Measurements from ENCODE around the gene CRYL1.

Gene CRYL1, protein sequence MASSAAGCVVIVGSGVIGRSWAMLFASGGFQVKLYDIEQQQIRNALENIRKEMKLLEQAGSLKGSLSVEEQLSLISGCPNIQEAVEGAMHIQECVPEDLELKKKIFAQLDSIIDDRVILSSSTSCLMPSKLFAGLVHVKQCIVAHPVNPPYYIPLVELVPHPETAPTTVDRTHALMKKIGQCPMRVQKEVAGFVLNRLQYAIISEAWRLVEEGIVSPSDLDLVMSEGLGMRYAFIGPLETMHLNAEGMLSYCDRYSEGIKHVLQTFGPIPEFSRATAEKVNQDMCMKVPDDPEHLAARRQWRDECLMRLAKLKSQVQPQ

DNA sequence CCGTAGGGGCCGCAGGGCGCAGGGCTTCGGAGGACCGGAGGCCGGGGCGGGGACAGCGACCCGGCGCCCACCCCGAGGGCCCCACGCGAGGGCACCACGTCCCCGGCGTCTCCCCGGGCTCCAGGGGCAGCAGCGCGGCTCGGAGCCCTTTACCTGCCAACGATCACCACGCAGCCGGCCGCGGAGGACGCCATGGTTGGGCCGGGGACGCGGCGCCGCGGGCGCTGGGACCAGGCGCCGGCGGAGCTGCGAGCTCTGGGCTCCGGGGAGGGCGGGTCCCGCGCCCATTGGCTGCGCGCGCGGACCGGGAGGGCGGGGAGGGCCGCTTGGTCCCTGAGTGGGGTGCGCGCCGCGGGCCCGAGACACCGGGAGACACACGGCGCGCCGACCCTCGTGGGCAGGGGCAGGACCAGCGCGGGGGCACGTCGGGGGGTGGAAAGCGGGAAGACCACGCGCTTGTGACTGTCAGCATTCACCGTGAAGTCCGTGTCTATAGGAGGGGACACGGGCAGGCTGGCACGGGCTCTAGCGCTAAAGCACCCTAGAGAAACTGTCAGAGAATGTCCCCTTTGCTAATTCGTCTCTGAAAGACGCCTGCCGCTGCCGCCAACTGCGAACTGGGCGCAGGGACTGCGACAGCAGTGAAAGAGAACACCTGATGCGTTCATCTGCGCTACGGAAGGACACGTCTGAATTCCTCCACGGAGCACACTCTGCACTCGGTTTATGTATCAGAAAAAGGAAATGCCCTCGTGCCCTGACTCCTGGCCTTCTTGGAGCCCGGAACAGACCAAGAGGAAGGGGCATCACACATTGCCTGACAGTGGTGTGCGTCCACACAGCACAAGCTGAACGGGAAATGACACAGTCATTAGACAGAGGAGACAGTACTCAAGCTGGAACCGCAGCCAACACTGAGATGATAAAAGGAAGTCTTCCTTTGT lies at the start of gene CRYL1:
TSS of gene CRYL1 (minus strand) at position 257 of the 944 bp plus-strand sequence. CDS start at position 194, 63 bp downstream.
- DNase-seq (ENCODE audit: low read depth in 2 of 2), result peak; percentile 30 to 64

DNA sequence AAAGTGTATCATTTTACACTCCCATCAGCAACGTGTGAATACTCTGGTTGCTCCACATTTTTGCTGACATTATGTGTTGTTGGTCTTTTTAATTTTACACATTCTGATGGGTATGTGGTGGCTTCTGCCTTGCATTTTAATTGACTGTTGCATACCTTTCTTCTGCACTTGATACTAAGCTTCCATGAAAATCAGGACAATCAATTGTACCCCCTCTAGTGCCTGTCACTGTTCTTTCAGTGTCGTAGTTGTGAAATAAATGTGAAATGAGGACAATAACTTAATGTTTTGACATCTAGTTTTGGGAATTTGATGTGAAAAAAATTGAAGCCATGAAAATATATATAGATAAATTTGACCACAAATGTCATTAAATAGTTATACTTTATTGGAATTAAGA lies 48.0 kb upstream of the CRYL1 start:
- no peak for DNase-seq (ENCODE audit: low read depth in 2 of 2)

DNA sequence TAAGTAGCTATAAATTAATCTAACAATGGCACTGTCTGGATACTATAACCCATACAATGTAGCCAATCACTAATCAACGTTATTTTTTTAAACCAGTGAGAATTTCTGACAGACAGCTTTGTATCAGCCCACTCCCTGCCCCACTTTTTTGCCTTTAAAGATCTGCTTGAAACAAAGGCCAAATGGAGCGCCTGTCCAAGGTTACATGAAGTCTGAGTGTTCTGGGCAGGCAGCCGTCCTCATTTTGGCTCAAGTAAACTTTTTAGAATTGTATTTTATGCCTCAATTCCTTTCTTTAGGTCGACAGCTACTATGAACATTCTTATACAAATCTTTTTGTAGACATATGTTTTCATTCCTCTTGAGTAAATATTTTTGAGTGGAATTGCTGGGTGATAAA lies 47.5 kb upstream of the CRYL1 start:
- DNase-seq (ENCODE audit: low read depth in 2 of 2), result no peak

DNA sequence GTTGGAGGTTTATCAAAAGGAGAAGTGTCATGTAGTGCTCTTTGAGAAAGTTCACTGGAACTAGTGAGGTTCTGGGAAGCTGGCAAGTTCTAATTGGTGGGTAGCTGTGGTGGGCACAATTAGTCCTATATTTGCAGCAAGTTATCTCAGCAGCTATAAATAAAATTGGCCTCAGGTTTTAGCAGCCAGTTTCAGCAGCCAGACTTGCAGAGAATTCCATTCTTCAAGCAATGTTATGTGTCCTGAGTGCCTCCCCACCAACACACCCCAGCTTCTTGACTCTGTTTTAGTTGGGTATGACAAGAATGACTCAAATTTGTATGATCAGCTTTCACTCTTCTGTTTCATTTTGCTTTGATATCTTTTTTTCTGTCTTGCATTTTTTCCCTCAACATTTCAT lies 46.0 kb upstream of the CRYL1 start:
- no peak for DNase-seq (ENCODE audit: low read depth in 2 of 2)

DNA sequence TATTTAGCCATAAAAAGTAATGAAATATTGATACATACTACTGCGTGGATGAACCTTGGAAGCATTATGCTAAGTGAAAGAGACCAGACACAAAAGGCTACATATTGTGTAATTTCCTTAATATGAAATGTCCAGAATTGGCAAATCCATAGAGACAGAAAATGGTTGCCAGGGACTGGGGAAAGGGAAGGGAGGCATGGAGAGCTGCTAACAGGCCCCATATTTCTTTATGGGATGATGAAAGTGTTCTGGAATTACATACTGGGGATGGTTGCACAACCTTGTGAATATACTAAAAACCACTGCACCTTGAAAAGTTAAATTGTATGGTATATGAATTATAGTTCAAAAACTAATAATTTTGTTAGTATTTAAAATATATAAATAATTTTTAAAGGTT lies 44.9 kb upstream of the CRYL1 start:
- no peak for DNase-seq (ENCODE audit: low read depth in 2 of 2)

DNA sequence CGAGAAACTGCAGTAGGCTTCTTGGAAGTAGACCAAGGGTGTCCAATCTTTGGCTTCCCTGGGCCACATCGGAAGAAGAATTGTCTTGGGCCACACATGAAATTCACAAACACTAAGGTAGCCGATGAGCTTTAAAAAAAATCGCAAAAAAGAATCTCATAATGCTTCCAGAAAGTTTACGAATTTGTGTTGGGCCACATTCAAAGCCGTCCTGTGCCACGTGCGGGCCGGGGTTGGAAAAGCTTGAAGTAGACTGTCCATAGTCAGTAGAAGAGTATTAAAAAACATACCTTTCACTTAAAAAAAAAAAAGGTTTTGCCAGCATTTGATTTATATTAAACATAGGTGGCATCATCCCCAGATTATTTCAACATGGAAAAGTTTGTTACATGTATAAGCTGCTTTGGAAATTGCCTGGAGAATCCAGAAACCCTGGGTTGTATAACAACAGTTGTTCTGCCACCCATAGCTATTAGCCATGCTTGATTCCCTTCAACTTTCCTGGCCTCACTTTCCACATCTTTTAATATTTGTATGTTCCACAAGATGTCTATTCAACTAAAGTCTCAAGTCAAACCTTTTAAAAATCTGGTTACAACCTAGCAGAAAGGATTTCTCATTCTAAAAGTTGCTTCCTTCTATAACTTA lies 42.3 kb upstream of the CRYL1 start:
- no peak for DNase-seq (ENCODE audit: low read depth in 2 of 2)

DNA sequence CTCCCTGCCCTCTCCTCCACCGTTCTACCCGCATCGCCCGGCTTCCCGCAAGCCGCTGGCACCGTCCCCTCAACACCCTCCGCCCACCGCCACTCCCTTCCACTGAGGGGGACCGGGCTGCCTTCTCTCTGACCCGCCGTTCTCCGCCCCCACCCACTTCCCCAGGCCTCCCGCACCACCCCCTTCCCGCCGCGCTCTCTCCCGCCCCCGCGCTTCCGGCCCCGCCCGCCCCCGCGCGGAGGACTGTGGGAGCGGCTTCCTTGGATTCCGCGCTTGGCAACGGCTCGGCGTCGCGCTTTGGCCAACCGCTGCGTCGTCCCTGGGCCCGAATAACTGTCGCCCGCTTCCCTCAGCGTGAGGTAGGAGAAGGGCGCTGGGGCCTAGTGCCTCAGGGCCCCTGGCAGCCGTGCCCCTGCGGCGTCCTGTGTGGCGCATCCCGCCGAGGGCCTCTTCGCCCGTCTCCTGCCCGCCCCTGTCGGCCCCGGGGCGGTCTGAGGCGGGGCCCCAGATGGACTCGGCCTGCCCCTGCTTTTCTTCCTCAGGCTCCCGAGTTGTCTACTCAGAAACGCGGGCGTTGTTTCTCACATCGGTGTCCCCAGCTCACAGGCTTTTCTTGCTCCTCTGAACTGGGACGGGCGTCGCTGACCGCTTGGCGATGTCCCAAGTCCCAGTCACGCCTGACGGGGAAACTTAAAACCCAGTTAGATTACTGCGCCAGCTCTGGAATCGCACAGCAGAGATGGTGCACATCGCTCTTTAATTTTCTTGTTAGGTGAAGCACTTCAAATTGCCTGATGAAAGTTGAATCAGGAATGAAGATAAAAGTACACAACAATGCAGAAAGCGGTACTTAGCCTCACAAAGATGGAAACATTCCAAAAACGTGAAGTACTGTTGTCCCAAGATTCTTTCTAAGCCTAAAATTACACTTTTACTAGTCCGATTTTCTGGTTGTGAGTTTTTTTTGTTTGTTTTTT lies 41.5 kb upstream of the CRYL1 start, which contains the start of gene IFT88:
TSS of gene IFT88 (plus strand) at position 260 of the 977 bp plus-strand sequence. CDS start 7,229 bp downstream, outside the sequence.
- DNase-seq (ENCODE audit: low read depth in 2 of 2), result peak; percentile 61 to 70

DNA sequence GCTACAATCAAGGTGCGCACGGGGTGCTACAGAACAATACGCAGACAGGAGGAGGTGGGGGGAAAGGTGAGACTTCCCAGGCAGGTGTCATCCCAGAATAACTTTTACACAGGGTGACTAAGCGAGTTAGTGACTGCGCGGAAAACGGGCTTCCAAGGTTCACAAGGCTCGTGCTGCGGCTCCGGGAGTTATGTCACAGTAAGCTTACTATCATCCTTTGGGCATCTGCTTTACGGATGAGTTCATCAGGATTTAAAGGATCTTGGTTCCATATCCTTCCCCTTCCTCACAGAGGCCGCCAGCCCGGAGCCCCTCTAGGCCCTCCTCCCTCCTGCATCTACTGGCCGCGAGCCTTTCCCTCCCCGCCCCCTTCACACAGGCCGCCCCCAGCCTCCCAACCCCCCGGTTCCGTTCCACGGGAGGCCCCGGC lies 40.8 kb upstream of the CRYL1 start:
- peak; percentile 2 to 16 for DNase-seq (ENCODE audit: low read depth in 2 of 2)

DNA sequence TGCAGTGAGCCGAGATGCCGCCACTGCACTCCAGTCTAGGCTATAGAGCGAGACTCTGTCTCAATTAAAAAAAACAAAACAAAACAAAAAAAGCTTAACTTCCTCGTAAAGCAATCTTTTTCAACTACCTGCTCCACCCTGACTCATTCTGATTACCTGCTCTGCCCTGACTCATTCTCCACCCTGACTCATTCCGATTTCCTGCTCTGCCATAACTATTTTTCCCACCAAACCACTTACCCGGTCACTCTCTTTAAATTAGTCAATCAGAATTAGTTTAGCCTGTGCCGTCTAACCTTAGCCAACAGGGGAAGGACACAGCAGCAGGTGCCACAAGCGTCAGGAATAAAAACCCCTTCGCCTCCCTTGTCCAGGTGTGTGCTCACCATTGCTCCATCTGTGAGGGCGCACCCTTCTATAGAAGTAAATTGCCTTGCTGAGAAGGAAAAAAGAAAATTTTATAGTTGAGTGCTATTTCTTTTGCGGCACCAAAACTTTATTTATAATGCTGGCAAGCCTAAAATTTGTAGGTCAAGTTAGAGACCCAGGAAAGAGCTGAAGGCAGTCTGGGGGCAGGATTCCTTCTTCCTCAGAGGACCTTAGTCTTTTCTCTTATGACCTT lies 39.6 kb upstream of the CRYL1 start:
- DNase-seq (ENCODE audit: low read depth in 2 of 2), result no peak

DNA sequence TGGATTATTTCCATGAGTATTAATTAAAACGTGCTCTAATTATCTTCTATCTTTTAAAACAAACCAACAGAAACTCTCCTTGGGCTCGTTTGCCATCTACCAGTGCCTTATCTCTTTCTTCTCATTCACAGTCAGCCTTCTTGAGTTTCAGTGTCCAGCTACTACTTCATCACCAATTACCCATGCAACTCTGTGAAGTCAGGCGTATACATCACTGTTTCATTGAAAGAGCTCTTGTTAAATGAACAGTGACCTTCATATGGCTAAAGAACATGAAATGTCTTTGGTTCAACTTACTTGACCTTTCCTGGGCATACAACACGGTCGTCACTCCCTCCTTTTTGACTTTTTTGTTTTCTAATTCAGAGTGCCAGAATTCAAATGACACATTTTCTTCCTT lies 36.1 kb upstream of the CRYL1 start:
- no peak for DNase-seq (ENCODE audit: low read depth in 2 of 2)

DNA sequence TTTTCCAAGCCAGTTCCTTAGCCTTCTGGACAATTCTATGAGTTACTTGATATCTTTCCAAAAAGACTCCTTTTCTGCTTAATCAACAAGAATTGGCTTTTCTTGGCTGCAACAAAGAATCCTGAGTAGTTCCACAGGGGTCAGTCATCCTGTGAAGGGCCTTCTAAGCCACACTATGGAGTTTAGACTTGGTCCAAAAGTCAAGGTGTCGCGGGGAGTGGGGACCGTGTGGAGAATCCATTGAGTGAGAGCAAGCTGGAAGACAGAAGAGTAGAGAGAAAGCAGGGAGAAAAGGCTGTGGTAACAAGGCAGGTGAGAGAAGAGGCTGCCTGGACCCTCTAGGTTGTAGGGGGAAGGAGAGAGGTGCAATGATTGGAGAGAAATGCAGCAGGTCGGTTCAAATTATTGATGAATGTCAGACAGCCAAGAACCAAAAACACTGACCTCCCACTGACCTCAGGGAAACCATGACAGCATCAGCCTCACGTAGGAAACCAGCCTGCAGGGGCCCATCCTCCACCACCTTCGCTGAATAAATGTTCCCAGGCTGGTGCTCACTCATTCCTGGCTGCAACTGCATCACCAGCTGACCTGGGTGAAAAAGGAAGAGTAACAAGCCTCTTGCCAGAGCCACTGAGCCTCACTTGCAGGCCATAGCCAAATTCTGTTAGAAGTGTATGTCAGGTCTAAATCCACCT lies 34.2 kb upstream of the CRYL1 start:
- no peak for DNase-seq (ENCODE audit: low read depth in 2 of 2)

DNA sequence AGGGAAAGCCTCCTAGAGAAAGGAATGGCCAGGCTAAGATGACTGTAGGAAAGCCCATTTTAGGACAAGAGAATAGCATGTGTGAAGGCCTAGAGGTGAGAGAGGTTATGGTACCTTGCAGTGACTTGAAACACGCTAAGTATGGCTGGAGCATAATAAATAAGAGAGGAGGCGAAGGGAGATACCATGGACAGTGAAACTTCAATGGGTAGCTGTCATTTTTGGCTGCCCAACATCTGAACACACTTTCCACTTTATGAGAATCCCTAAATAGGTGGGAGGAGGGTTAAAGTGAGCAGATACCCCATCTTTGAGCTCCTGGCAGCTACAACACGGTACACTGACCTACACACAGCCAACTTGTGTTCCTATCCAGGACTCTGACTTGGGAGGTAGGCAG lies 33.3 kb upstream of the CRYL1 start:
- DNase-seq (ENCODE audit: low read depth in 2 of 2), result no peak

DNA sequence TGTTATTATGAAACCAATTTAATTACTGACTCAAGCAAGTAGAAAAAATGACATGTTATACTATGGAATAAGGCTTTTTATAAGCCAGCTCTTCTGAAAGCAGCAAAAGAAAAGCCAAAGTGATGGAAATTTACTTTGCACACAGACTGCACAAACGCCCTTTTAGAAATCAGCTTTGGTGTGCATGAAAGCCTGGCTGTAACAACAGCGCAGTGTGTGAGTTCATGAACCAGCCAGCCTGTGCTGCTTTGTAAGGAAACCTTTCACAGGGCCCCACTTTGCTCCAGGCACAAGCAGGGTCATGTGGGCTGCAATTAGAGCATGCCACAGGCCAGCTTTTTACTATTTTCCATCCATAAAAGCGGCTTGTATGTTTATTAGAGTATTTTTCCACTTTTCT lies 27.7 kb upstream of the CRYL1 start:
- DNase-seq (ENCODE audit: low read depth in 2 of 2), result no peak

DNA sequence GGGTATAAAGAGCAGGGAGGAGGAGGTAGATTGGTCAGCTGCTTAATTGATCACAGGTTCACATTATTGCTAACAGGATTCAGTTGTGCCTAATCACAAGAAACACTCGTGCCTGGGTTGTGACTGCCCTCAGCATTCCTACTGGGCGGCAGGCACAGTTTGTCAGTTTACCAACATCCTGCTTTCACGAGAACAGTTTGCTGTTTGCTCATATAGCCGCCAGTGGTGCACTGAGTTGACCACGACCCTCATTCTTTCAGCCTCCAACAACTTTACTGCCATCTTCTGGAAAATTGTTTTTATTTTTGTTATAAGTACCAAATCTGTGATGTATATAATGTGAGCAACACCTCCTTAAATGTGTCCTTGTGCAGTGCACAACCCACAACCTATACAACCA lies 25.1 kb upstream of the CRYL1 start:
- no peak for DNase-seq (ENCODE audit: low read depth in 2 of 2)

DNA sequence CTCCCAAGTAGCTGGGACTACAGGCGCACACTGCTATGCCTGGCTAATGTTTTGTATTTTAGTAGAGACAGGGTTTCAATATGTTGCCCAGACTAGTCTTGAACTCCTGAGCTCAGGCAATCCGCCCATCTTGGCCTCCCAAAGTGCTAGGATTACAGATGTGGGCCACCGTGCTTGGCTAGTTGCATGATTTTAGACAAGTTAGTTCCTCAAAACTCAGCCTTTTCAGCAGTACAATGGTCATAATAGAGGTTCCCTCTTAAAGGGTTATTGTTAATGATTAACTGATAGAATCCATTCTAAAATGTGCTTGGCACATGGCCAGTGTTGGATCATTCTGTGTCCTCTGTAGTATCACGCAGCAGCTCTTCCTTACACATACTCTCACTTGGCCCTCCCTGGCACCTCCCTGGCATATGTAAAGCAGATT lies 21.8 kb upstream of the CRYL1 start:
- DNase-seq (ENCODE audit: low read depth in 2 of 2), result no peak

DNA sequence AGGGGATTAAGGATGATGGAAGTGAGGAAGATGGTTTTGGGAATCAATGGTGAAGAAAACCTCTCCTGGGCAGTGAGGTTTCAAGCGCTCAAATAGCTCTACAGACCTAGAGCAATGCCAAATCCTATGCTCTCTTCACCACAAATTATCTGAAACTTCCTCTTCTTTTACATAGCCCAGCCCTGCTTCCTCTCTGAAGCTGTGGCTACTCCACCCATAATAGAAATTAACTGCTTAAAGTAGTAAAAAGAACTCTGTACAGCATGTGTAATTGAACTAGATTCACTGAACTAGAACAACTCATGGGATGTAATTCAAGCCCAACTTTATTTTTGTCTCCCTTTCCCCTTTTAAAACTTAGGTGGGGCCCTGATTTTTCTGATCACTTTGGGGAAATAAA lies 20.9 kb upstream of the CRYL1 start:
- no peak for DNase-seq (ENCODE audit: low read depth in 2 of 2)

DNA sequence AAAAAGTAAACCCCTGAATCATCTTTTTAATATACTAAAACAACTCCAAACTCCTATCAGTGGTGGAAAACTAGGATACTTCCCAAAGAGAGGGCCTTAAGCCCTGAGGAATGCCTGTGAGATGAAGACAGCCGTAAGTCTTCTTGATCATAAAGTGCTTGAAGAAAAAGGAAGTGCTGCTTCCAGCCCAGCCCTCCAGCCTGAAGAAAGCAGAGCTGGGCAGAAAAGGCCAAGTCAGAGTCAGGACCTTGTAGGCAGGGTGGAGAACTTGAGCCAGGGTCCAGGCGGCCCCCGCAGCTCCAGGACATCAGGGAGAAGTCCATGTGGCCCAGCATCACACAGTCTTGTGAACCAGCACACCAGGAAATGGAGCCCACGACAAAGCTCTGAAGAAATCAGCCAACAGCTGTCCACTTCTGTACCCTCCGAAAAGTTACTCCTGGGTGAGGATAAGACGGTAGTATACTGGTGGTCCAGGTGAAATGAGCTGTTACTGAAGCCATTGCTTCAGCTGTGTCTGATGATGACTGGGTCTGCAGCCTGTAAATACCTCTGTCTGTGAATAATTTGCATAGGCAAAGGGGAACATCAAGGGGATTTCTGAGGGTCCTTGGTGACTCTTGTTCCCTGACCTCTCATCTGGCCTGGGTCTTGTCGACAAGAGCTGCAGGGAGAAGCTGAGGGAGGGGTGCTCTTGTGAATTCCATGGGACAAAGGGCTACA lies 18.7 kb upstream of the CRYL1 start:
- no peak for DNase-seq (ENCODE audit: low read depth in 2 of 2)

DNA sequence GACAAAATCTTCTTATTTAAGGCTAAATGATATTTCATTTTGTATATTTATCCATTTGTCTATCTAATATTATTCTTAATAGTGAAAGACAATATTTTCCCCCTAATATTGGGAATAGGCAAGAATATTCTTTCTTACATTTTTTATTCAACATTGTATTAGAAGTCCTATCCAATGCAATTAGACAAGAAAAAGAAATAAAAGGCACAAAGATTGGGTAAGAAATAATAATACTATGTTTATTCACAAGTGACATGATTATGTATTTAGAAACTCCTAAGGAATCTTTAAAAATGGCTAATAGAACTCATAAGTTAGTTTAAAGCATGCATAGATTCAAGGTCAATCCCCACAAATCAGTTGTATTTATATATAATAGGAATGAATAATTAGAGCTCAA lies 11.3 kb upstream of the CRYL1 start:
- no peak for DNase-seq (ENCODE audit: low read depth in 2 of 2)

DNA sequence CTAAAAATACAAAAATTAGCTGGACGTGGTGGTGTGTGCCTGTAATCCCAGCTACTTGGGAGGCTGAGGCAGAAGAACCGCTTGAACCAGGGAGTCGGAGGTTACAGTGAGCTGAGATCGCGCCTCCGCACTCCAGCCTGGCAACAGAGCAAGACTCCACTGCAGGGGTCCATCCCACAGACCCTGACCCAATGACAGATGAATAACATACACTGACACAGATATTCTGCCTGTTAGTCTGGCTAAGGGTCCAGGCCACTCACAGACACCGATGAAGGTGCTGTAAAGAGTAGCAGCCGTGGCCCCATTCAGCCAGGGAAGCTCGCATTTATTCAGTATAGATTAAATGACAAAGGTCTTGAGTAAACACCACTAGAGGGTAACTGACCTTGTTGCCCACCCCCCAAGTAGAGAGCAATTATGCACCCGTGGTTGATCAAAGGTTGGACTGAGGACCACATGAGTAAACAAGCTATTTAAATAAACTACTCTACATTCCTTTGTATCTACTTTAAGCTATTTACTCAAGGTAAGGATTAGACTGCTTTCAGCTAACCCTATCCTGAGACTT lies 8.5 kb upstream of the CRYL1 start:
- no peak for DNase-seq (ENCODE audit: low read depth in 2 of 2)

Measured in stimulated activated CD8-positive, alpha-beta memory T cell treated with anti-CD3 and anti-CD28 coated beads, Interleukin-15, amount 100 ng/mL, for 4 hours (primary cell).